Neural crest cell (in vitro differentiated cells): ENCODE measurements around the gene MAPK12. TPM values are rescaled to one million over a fixed set of nuclear protein-coding genes. Genes with fewer than 3 reads are reported as not detected.

Experiments used
- DNase-seq: peaks from one replicate; pipeline ENCODE4 v3.0.0; 2021; ENCODE audit warnings: low read depth, mixed read lengths, low spot score
- H3K27ac Mint-ChIP-seq: one replicate; pipeline ENCODE4 v1.8.0; 2021; ENCODE audit warnings: mild to moderate bottlenecking, mixed read lengths; ENCODE audit not compliant: unreplicated experiment
- H3K27me3 Mint-ChIP-seq: 2 replicates; pipeline ENCODE4 v1.8.0; 2021; ENCODE audit warnings: low read depth, mild to moderate bottlenecking, mixed read lengths
- H3K36me3 Mint-ChIP-seq: 2 replicates; pipeline ENCODE4 v1.8.0; 2021; ENCODE audit warnings: low read depth, mild to moderate bottlenecking, mixed read lengths
- H3K4me1 Mint-ChIP-seq: 2 replicates; pipeline ENCODE4 v1.8.0; 2021; ENCODE audit warnings: mixed read lengths
- H3K4me3 Mint-ChIP-seq: one replicate; pipeline ENCODE4 v1.8.0; 2021; ENCODE audit warnings: mild to moderate bottlenecking, mixed read lengths
- H3K9me3 Mint-ChIP-seq: 2 replicates; pipeline ENCODE4 v1.8.0; 2021; ENCODE audit warnings: mixed read lengths
- total RNA-seq: library from RNA; stranded (reverse); gene quantifications from 2 replicates; pipeline ENCODE4 v1.2.1, GENCODE V29; 2021
- TF ChIP-seq, protein P1 (sequence below): fragments of 200-600 bp; sonication (generic); conservative IDR thresholded peaks from 2 replicates; pipeline ENCODE4 v1.5.0; 2021; ENCODE audit warnings: antibody characterized with exemption, mild to moderate bottlenecking

The MAPK12 gene
- total RNA-seq, 1 donor from 2014 or later = 46.5 TPM

DNA sequence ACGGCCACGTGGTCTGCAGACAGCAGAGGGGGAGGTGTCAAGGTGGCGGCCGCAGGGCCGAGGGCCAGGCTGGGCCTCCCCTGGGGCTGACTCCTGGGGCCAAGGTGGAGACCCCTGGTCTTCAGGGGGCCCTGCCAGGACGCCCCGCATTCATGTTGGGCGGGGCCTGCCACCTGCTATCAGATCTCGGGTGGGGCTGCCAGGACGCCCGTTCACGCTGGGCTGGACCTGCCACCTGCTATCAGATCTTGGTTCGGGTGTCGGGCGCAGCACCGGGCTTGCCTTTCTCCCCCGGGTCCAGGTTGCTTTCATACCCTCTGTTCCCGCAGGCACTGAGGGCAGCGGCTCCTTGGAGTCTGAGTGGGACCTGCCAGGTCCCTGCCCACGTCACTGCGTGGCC, 24.8 kb upstream of the MAPK12 start:
- TF ChIP-seq, protein P1, sequence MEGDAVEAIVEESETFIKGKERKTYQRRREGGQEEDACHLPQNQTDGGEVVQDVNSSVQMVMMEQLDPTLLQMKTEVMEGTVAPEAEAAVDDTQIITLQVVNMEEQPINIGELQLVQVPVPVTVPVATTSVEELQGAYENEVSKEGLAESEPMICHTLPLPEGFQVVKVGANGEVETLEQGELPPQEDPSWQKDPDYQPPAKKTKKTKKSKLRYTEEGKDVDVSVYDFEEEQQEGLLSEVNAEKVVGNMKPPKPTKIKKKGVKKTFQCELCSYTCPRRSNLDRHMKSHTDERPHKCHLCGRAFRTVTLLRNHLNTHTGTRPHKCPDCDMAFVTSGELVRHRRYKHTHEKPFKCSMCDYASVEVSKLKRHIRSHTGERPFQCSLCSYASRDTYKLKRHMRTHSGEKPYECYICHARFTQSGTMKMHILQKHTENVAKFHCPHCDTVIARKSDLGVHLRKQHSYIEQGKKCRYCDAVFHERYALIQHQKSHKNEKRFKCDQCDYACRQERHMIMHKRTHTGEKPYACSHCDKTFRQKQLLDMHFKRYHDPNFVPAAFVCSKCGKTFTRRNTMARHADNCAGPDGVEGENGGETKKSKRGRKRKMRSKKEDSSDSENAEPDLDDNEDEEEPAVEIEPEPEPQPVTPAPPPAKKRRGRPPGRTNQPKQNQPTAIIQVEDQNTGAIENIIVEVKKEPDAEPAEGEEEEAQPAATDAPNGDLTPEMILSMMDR = no peak
- DNase-seq = no peak
- Mint-ChIP-seq H3K27ac (no peak overlapping the region), H3K36me3 (no peaks in the 10 kb centered on the region), H3K27me3 (no peaks in the 10 kb centered on the region), H3K4me3 (no peak overlapping the region), H3K9me3 (no peaks in the 10 kb centered on the region), H3K4me1 (no peaks in the 10 kb centered on the region)

DNA sequence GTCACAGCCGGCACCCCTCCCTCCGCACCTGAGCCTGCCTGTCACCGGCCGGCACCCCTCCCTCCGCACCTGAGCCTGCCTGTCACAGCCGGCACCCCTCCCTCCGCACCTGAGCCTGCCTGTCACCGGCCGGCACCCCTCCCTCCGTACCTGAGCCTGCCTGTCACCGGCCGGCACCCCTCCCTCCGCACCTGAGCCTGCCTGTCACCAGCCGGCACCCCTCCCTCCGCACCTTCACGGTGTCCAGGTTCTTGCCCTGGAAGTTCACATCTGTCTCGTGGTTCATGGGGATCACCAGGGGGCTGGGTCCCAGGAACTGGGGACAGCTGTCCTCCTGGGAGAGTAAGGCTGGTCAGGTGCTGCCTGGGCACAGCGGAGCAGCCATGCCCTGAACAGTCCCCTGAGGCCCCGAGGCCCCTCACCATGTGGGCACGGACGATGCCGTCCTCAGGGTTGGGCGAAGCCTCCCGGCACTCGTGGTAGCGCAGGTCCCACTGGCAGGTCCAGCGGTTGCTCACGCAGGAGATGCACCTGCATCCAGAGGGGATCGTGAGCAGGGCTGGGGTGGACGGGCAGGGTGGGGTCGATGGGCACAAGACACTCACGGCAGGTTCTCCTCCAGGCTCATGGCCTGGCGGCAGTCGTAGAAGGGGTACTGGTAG, 24.2 kb upstream of the MAPK12 start:
- Mint-ChIP-seq H3K4me3 (no peak overlapping the region), H3K9me3 (no peaks in the 10 kb centered on the region), H3K27me3 (no peaks in the 10 kb centered on the region), H3K4me1 (no peaks in the 10 kb centered on the region), H3K27ac (no peak overlapping the region), H3K36me3 (no peaks in the 10 kb centered on the region)
- TF ChIP-seq, protein P1 = no peak
- DNase-seq = no peak

DNA sequence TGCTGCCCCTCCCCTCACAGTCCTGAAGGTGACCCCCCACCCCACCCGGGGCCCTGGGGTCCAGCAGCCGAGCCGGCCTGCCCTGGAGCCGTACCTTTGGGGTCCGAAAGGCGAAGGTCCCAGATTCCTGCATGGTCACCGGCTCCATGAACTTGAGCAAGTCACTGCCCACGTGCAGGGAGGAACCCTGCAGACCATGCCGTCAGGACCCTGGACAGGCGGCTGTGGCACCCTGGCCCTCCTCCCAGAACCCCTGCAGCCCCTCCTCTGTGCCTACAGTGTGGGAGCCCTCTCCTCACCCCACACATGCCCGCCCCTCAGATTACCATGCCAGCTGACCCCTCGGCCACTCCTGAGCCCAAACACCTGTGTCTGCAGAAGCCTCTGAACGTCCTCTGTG, 23.0 kb upstream of the MAPK12 start:
- TF ChIP-seq, protein P1 = no peak
- no peak for DNase-seq
- H3K36me3 Mint-ChIP-seq = no peaks in the 10 kb centered on the region
- H3K27me3 Mint-ChIP-seq = no peaks in the 10 kb centered on the region
- H3K4me3 Mint-ChIP-seq = no peak overlapping the region
- no peaks in the 10 kb centered on the region for H3K9me3 Mint-ChIP-seq
- H3K27ac Mint-ChIP-seq = no peak overlapping the region
- H3K4me1 Mint-ChIP-seq = no peaks in the 10 kb centered on the region

DNA sequence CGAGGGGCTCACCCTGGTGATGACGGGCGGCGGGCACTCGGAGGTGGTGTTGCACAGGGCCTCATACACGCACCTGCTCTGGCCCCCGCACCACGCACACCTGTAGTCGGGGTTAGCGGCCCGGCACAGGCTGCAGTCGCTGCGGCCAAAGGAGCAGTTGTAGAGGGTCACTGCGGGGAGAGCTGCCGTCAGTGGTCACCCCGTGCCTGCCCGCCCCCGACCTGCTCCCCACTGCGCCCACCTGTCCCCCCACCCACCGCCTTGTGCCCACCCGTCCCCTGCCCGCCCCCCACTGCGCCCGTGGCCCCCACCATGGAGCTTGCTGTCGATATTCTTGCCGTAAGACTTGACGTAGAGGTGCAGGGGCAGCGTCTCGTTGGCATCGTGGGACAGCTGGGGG, 22.3 kb upstream of the MAPK12 start:
- no peaks in the 10 kb centered on the region for H3K4me1 Mint-ChIP-seq
- no peaks in the 10 kb centered on the region for H3K36me3 Mint-ChIP-seq
- H3K9me3 Mint-ChIP-seq = no peaks in the 10 kb centered on the region
- TF ChIP-seq, protein P1 = no peak
- DNase-seq = no peak
- H3K27me3 Mint-ChIP-seq = no peaks in the 10 kb centered on the region
- H3K27ac Mint-ChIP-seq = no peak overlapping the region
- no peak overlapping the region for H3K4me3 Mint-ChIP-seq

DNA sequence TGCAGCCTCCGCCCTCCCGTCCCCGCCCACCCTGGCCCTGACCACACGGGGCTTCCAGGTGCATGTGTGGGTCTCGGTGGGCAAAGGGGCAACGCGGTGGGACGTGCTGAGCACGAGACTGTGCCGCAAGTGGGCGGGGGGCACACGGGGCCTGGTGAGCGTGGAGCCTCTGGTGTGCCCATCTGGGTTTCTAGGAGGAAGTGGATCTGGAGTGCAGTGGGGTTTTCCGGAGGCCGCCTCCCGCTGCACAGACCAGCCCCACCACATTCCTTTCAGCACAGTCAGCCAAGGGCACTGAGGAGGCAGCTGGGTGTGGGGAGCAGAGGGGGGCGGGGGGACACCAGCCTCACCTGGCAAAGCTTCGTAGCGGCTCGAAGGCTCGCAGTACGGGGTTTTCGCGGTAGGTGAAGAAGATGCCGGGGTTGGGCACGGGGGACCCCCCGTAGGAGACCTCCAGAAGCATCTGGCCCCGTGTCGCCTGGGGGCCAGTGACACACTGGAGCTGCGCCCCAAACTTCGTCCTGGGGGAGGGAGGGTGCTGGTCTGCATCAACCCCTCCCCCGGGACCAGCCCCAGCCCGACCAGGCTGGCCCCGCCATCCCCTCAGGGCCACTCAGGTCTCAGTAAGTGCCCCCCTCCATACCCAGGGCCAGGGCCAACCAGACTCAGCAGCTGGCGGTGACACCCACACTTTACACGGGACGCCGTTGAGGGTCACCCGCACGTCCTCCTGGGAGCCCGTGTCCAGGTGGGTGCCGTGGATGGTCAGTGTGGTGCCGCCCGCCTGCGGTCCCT, 21.1 kb upstream of the MAPK12 start:
- no peaks in the 10 kb centered on the region for H3K9me3 Mint-ChIP-seq
- H3K27ac Mint-ChIP-seq = no peak overlapping the region
- H3K4me1 Mint-ChIP-seq = no peaks in the 10 kb centered on the region
- DNase-seq = no peak
- no peaks in the 10 kb centered on the region for H3K27me3 Mint-ChIP-seq
- TF ChIP-seq, protein P1 = no peak
- no peak overlapping the region for H3K4me3 Mint-ChIP-seq
- no peaks in the 10 kb centered on the region for H3K36me3 Mint-ChIP-seq
